Measurements from ENCODE around the gene SF1. TPM values are rescaled to one million over a fixed set of nuclear protein-coding genes. Genes with fewer than 3 reads are reported as not detected.

The SF1 gene
- total and polyA plus RNA-seq, 12 donors, result 76.2 to 395 (median 213) TPM

- peak within 1 kb of the TSS in 1 of 4 donors; percentile 10 for H3K4me3 ChIP-seq
- 52 to 66% (median 59%) methylated on average over 16 to 24 of the region's 24 CpGs for WGBS, 4 donors
- TF ChIP-seq, protein P1, sequence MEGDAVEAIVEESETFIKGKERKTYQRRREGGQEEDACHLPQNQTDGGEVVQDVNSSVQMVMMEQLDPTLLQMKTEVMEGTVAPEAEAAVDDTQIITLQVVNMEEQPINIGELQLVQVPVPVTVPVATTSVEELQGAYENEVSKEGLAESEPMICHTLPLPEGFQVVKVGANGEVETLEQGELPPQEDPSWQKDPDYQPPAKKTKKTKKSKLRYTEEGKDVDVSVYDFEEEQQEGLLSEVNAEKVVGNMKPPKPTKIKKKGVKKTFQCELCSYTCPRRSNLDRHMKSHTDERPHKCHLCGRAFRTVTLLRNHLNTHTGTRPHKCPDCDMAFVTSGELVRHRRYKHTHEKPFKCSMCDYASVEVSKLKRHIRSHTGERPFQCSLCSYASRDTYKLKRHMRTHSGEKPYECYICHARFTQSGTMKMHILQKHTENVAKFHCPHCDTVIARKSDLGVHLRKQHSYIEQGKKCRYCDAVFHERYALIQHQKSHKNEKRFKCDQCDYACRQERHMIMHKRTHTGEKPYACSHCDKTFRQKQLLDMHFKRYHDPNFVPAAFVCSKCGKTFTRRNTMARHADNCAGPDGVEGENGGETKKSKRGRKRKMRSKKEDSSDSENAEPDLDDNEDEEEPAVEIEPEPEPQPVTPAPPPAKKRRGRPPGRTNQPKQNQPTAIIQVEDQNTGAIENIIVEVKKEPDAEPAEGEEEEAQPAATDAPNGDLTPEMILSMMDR (IDR thresholded peaks at IDR 0.05), result no peak
- TF ChIP-seq POLR2A (IDR thresholded peaks at IDR 0.05), result no peak
- H3K27ac ChIP-seq, result peak within 1 kb of the TSS in 3 of 5 donors; percentile 6 to 80 (median 56)
- no peaks in the 10 kb centered on the region for H3K27me3 ChIP-seq
- intact Hi-C loops (cut with DNase I), result no loop called here
- peaks cover 0 to 22% of the 10 kb centered on the region in 2 donors for H3K36me3 ChIP-seq (replicated peaks in 1 of 2)
- DNase-seq, result peak in 6 of 7 donors; percentile 29 to 82 (median 58)
- H3K4me1 ChIP-seq (replicated peaks in 1 of 2), result peaks cover 27 to 57% of the 10 kb centered on the region in 2 donors
- no peaks in the 10 kb centered on the region for H3K9me3 ChIP-seq (replicated peaks in 1 of 3)
Observed at GRCh38 chr11:64759722-64760719, 18.3 kb downstream of the SF1 start, which contains the start of gene PYGM. Gene PYGM, minus strand, starts transcription at chr11:64759974. Its CDS starts 76 bp downstream, at chr11:64759898.

DNA sequence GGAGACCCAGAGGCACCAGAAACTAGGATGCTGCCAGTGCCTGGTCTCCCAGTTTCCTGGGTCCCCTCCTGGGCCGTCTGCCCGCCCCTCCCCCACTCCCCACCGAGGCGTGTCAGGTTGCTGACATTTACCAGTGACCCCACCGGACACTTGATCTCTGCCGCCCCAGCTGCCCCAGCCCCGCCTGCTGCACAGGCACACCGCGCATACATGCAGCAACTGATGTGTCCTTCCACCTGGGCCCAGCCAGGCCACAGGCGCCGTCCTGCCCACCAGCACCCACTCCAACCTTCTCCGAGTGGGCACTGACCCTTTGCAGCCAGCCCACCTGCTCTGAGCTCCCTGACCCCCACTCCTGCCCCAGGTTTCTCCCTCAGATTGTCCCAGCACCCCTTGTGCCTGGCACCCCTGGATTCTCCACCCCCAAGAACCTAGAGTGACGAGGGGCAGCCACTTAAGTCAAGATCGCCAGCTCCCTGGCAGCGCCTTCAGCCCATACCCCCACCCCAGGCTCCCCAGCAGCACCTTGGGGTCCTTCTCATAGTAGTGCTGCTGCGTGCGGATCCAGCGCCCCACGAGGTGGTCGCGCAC is 19.1 kb downstream of the SF1 start:
- peak overlapping the region in 1 of 4 donors; percentile 10 for H3K4me3 ChIP-seq

DNA sequence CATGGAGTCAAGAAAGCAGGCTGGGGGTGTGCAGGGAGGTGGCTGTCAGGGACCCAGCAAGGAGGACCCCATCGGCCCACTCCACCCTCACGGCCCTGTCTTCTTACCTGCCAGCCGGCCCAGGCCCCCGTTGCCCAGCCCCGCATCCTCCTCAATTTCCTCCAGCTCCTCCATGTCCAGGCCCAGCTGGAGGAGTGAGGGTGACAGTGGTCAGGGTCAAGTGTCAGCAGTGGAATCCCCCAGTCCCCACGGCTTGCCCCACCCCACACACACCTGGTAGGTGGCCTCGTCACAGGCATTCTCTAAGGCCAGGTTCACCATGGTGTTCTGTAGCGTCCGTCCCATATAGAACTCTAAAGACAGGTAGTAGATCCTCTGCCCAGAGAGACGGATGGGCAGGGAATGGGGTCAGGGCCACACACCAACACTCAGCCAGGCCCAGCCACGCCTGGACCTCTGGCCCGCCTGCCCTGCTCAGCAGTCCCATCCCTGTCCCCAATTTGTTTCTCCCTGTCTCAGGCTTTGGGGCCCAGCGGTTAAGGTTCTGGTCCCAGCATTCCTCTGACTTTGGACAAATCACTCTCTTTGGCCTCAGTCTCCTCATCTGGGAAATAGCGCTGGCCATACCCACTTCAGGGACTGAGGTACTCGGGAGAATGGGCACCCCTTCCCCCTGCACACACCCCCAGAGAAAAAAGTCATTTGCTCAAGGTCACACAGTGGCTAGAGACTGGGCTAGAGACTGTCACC is 19.8 kb downstream of the SF1 start:
- peak in 2 of 7 donors; percentile 13 to 15 for DNase-seq
- Histone ChIP-seq H3K4me1 (replicated peaks in 1 of 2) (peaks cover 15 to 41% of the 10 kb centered on the region in 2 donors), H3K27me3 (no peaks in the 10 kb centered on the region), H3K36me3 (replicated peaks in 1 of 2) (peaks cover 0 to 7% of the 10 kb centered on the region in 2 donors), H3K27ac (peak overlapping the region in 1 of 5 donors; percentile 80), H3K4me3 (no peak overlapping the region), H3K9me3 (replicated peaks in 1 of 3) (no peaks in the 10 kb centered on the region)
- TF ChIP-seq POLR2A (IDR thresholded peaks at IDR 0.05), result no peak
- TF ChIP-seq, protein P1 (IDR thresholded peaks at IDR 0.05), result no peak
- 69 to 77% (median 75%) methylated on average over 9 to 15 of the region's 15 CpGs for WGBS, 4 donors
- intact Hi-C loops (cut with DNase I), result no loop called here

More for the DNA sequence above, 19.1 kb downstream of the SF1 start:
- TF ChIP-seq, protein P1 (IDR thresholded peaks at IDR 0.05), result no peak
- TF ChIP-seq POLR2A (IDR thresholded peaks at IDR 0.05), result no peak
- intact Hi-C loops (cut with DNase I), result no loop called here
- Histone ChIP-seq H3K36me3 (replicated peaks in 1 of 2) (peaks cover 0 to 14% of the 10 kb centered on the region in 2 donors), H3K9me3 (replicated peaks in 1 of 3) (no peaks in the 10 kb centered on the region), H3K27ac (peak overlapping the region in 3 of 5 donors; percentile 6 to 80 (median 56)), H3K4me1 (replicated peaks in 1 of 2) (peaks cover 22 to 49% of the 10 kb centered on the region in 2 donors), H3K27me3 (no peaks in the 10 kb centered on the region)
- DNase-seq, result peak in 1 of 7 donors; percentile 28
- WGBS, 4 donors, result 62 to 78% (median 65%) methylated on average over 15 to 21 of the region's 21 CpGs

Measured in adrenal gland (tissue), 12 donors.